Keratinocyte (primary cell): ENCODE data around the gene CPA4. TPM values are rescaled to one million over a fixed set of nuclear protein-coding genes. Genes with fewer than 3 reads are reported as not detected.

Experiments
- DNase-seq: peaks from one replicate; pipeline ENCODE4 v3.0.0-alpha.2; 2011; ENCODE audit warnings: low read depth, missing footprints, low spot score
- FAIRE-seq: peaks from 2 replicates; lab custom pipeline; 2011; peaks lifted over from hg19 to GRCh38; lab: Jason Lieb, UNC
- H2AFZ ChIP-seq: 2 replicates; pipeline ENCODE4 v1.6.0; 2012; ENCODE audit warnings: low read length, control low read depth, inconsistent platforms; ENCODE audit not compliant: control insufficient read depth
- H3K27ac ChIP-seq: 2 replicates; pipeline ENCODE4 v1.5.1; 2011; ENCODE audit warnings: low read length; ENCODE audit not compliant: control insufficient read depth, insufficient read depth
- H3K27me3 ChIP-seq: 3 replicates; pipeline ENCODE4 v1.6.0; 2011; ENCODE audit warnings: low read length; ENCODE audit not compliant: control insufficient read depth, insufficient read depth; ENCODE audit errors: extremely low read depth
- H3K36me3 ChIP-seq, 2 experiments: 2 replicates in 1 of 2; 3 replicates in 1 of 2; pipeline ENCODE4 v1.5.1; 2011; ENCODE audit warnings: low read length in 2 of 2, mild to moderate bottlenecking in 1 of 2; ENCODE audit not compliant: control insufficient read depth in 2 of 2, insufficient read depth in 2 of 2; ENCODE audit errors: extremely low read depth in 1 of 2
- H3K4me1 ChIP-seq: 3 replicates; pipeline ENCODE4 v1.5.1; 2011; ENCODE audit warnings: low read length; ENCODE audit not compliant: control insufficient read depth, insufficient read depth; ENCODE audit errors: extremely low read depth
- H3K4me2 ChIP-seq: 3 replicates; pipeline ENCODE4 v1.6.0; 2011; ENCODE audit warnings: low read depth, low read length; ENCODE audit not compliant: control insufficient read depth, insufficient read depth; ENCODE audit errors: extremely low read depth
- H3K4me3 ChIP-seq, 3 experiments: fragments of 200-600 bp in 1 of 3; sonication (generic) in 1 of 3; 2 replicates in 2 of 3; 3 replicates in 1 of 3; pipeline ENCODE4 v1.5.1; 2011 to 2016; ENCODE audit warnings: low read length in 3 of 3, mild to moderate bottlenecking in 3 of 3, control low read depth in 2 of 3, inconsistent platforms in 1 of 3, low read depth in 1 of 3, mixed read lengths in 1 of 3, mixed run types in 1 of 3, moderate library complexity in 1 of 3; ENCODE audit not compliant: control insufficient read depth in 2 of 3, insufficient read depth in 2 of 3; ENCODE audit errors: extremely low read depth in 1 of 3
- H3K79me2 ChIP-seq: 2 replicates; pipeline ENCODE4 v1.6.0; 2012; ENCODE audit warnings: low read length; ENCODE audit not compliant: control insufficient read depth, insufficient read depth
- H3K9ac ChIP-seq: 3 replicates; pipeline ENCODE4 v1.6.0; 2011; ENCODE audit warnings: low read length; ENCODE audit not compliant: control insufficient read depth, insufficient read depth; ENCODE audit errors: extremely low read depth
- H3K9me1 ChIP-seq: 3 replicates; pipeline ENCODE4 v1.6.0; 2011; ENCODE audit warnings: low read length; ENCODE audit not compliant: control insufficient read depth, insufficient read depth; ENCODE audit errors: extremely low read depth
- H3K9me3 ChIP-seq: 2 replicates; pipeline ENCODE4 v1.5.1; 2012; ENCODE audit warnings: low read depth, low read length; ENCODE audit not compliant: control insufficient read depth
- H4K20me1 ChIP-seq: 3 replicates; pipeline ENCODE4 v1.6.0; 2011; ENCODE audit warnings: low read length; ENCODE audit not compliant: control insufficient read depth, insufficient read depth; ENCODE audit errors: extremely low read depth
- CTCF ChIP-seq, 3 experiments: IDR thresholded peaks in 1 of 3; conservative IDR thresholded peaks in 1 of 3; optimal IDR thresholded peaks in 1 of 3; 2 replicates in 2 of 3; 3 replicates in 1 of 3; pipeline versions ENCODE3 to v1.5.1; 2011; ENCODE audit warnings: low read length in 3 of 3, mild to moderate bottlenecking in 3 of 3, moderate library complexity in 2 of 3, control low read depth in 1 of 3, inconsistent platforms in 1 of 3; ENCODE audit not compliant: insufficient read depth in 2 of 3; ENCODE audit errors: extremely low read depth in 1 of 3
- EZH2 ChIP-seq: IDR thresholded peaks from one replicate; pipeline ENCODE4 v1.6.1; 2012; ENCODE audit warnings: inconsistent platforms, mild to moderate bottlenecking, low read length, moderate library complexity
- dilution Hi-C: fragments of 300-500 bp; cut with MboI; formaldehyde crosslinking; loops from one replicate; pipeline ENCODE4 v1.7.0; 2020; ENCODE audit warnings: low sequenced_read_pairs; ENCODE audit not compliant: extremely low pct_ligation_motif_present
- polyA plus RNA-seq, 5 experiments: library from polyadenylated mRNA; depleted of rRNA in 3 of 5; stranded (reverse) in 3 of 5; stranded (forward) in 1 of 5; unstranded in 1 of 5; fragments of >200 nt; gene quantifications; 1 replicate in 1 of 5; 2 replicates in 3 of 5; 3 replicates in 1 of 5; pipeline versions ENCODE4 v1.2.1 to v1.2.3, GENCODE V29; 2011 to 2012; ENCODE audit warnings: missing spikeins in 2 of 5, low read depth in 1 of 5, low replicate concordance in 1 of 5

CPA4 gene
- polyA plus RNA-seq, 1 donor (not counting 4 experiments of a cell fraction or from before 2014, with no cell fraction given), result 248 TPM

- Histone ChIP-seq H3K4me3 (no peak overlapping the region), H2AFZ (no peak overlapping the region), H3K4me2 (no peak overlapping the region), H3K9ac (no peak overlapping the region), H3K27me3 (no peaks in the 10 kb centered on the region), H3K27ac (no peak overlapping the region), H3K4me1 (no peaks in the 10 kb centered on the region), H3K9me3 (no peaks in the 10 kb centered on the region), H3K36me3 (peaks cover 42 to 51% of the 10 kb centered on the region in 2 experiments), H4K20me1 (no peaks in the 10 kb centered on the region), H3K79me2 (no peaks in the 10 kb centered on the region), H3K9me1 (no peaks in the 10 kb centered on the region)
- dilution Hi-C loops, result no loop called here
- TF ChIP-seq EZH2 (no peak), CTCF (optimal IDR thresholded peaks at IDR 0.05 in 1 of 3, IDR thresholded peaks at IDR 0.05 in 1 of 3, conservative IDR thresholded peaks at IDR 0.05 in 1 of 3; ENCODE audit: extremely low read depth in 1 of 3, insufficient read depth in 2 of 3, low read length in 3 of 3) (no peak)
- DNase-seq (no peak), FAIRE-seq (no peak)
These were observed 10.6 kb downstream of the CPA4 start for GRCh38 chr7:130303551-130303950.

GRCh38 chr7:130303982-130304381, 11.0 kb downstream of the CPA4 start:
- no peaks in the 10 kb centered on the region for H3K4me1 ChIP-seq
- dilution Hi-C loops, result no loop called here
- H3K9me3 ChIP-seq, result no peaks in the 10 kb centered on the region
- H3K79me2 ChIP-seq, result no peaks in the 10 kb centered on the region
- H3K4me3 ChIP-seq, result no peak overlapping the region
- no peak overlapping the region for H3K9ac ChIP-seq
- no peak overlapping the region for H3K4me2 ChIP-seq
- TF ChIP-seq CTCF (optimal IDR thresholded peaks at IDR 0.05 in 1 of 3, IDR thresholded peaks at IDR 0.05 in 1 of 3, conservative IDR thresholded peaks at IDR 0.05 in 1 of 3; ENCODE audit: extremely low read depth in 1 of 3, insufficient read depth in 2 of 3, low read length in 3 of 3), result no peak
- TF ChIP-seq EZH2, result no peak
- H4K20me1 ChIP-seq, result no peaks in the 10 kb centered on the region
- no peak overlapping the region for H2AFZ ChIP-seq
- H3K9me1 ChIP-seq, result no peaks in the 10 kb centered on the region
- H3K27ac ChIP-seq, result no peak overlapping the region
- DNase-seq (no peak), FAIRE-seq (no peak)
- H3K36me3 ChIP-seq, result peaks cover 42 to 46% of the 10 kb centered on the region in 2 experiments
- H3K27me3 ChIP-seq, result no peaks in the 10 kb centered on the region
